Activated CD8-positive, alpha-beta T cell treated with anti-CD3 and anti-CD28 coated beads for 36 hours (primary cell): Measurements from ENCODE around the gene ZFP36L2. TPM values are rescaled to one million over a fixed set of nuclear protein-coding genes. Genes with fewer than 3 reads are reported as not detected.

Source experiments
- ATAC-seq: fragments of 200-7000 bp; cut with Tn5 transposase; one replicate; pipeline ENCODE4 v1.10.0; 2021; ENCODE audit warnings: mild to moderate bottlenecking, moderate library complexity
- CTCF ChIA-PET: fragments of 350-600 bp; sonication (Branson Sonifier 250); formaldehyde crosslinking; loops from one replicate; lab custom pipeline; 2021; ENCODE audit warnings: antibody characterized with exemption; lab: Charles Lee
- POLR2A ChIA-PET: fragments of 350-600 bp; sonication (Branson Sonifier 250); formaldehyde crosslinking; loops from one replicate; lab custom pipeline; 2021; ENCODE audit warnings: antibody characterized with exemption; lab: Charles Lee
- DNase-seq: peaks from one replicate; pipeline ENCODE4 v3.0.0-alpha.2; 2020
- H3K27ac Mint-ChIP-seq: one replicate; pipeline ENCODE4 v1.8.0; 2021; ENCODE audit warnings: mild to moderate bottlenecking, mixed read lengths
- H3K27me3 Mint-ChIP-seq: one replicate; pipeline ENCODE4 v1.8.0; 2021; ENCODE audit warnings: mixed read lengths
- H3K36me3 Mint-ChIP-seq: one replicate; pipeline ENCODE4 v1.8.0; 2021; ENCODE audit warnings: low read depth, mixed read lengths
- H3K4me1 Mint-ChIP-seq: one replicate; pipeline ENCODE4 v1.8.0; 2021; ENCODE audit warnings: low read depth, mixed read lengths
- H3K4me3 Mint-ChIP-seq: one replicate; pipeline ENCODE4 v1.8.0; 2021; ENCODE audit warnings: mild to moderate bottlenecking, moderate library complexity, mixed read lengths
- H3K9me3 Mint-ChIP-seq: one replicate; pipeline ENCODE4 v1.8.0; 2021; ENCODE audit warnings: mixed read lengths
- CTCF ChIP-seq: fragments of 200-600 bp; IDR thresholded peaks from one replicate; pipeline ENCODE4 v1.8.0; 2022; ENCODE audit warnings: antibody characterized with exemption, mild to moderate bottlenecking
- intact Hi-C: fragments of 100-400 bp; cut with micrococcal nuclease; formaldehyde crosslinking; loops from one replicate; pipeline ENCODE4 v1.10.0; 2022
- total RNA-seq, 2 experiments: library from RNA; stranded (reverse); gene quantifications; one replicate each; pipeline ENCODE4 v1.2.3, GENCODE V29; 2021

Gene ZFP36L2
- total RNA-seq, 2 experiments from 2014 or later: 102 to 106 TPM

- DNase-seq: peak; percentile 87
- ATAC-seq: no peak
- Mint-ChIP-seq H3K36me3 (peaks cover 53% of the 10 kb centered on the region), H3K27me3 (no peaks in the 10 kb centered on the region), H3K4me3 (peak overlapping the region; percentile 80), H3K4me1 (peaks cover 44% of the 10 kb centered on the region), H3K27ac (peak overlapping the region; percentile 95), H3K9me3 (no peaks in the 10 kb centered on the region)
- intact Hi-C loops: loop anchor here (10.0 kb wide), 1 partner anchor 247 kb away; no protein-coding TSS in a partner anchor
- ChIA-PET CTCF (interaction anchor here (0.7 to 19.3 kb wide), 14 partner anchors 7 to 411 kb away, joined by 3 to 647 read pairs (median 4); no protein-coding TSS in a partner anchor), POLR2A (interaction anchor here (0.6 to 14.1 kb wide), 10 partner anchors 21 to 411 kb away, joined by 3 to 549 read pairs (median 10); no protein-coding TSS in a partner anchor)
- no peak for TF ChIP-seq CTCF
These were observed 4.5 kb downstream of the ZFP36L2 start for GRCh38 chr2:43221763-43222474.

- DNase-seq (peak; percentile 56), ATAC-seq (no peak)
- intact Hi-C loops: loop anchor here (10.0 kb wide), 1 partner anchor 246 kb away; no protein-coding TSS in a partner anchor
- H3K4me3 Mint-ChIP-seq: peak overlapping the region; percentile 80
- no peaks in the 10 kb centered on the region for H3K27me3 Mint-ChIP-seq
- peaks cover 44% of the 10 kb centered on the region for H3K4me1 Mint-ChIP-seq
- H3K36me3 Mint-ChIP-seq: peaks cover 53% of the 10 kb centered on the region
- CTCF ChIA-PET: interaction anchor here (0.9 to 19.3 kb wide), 11 partner anchors 8 to 411 kb away, joined by 3 to 647 read pairs (median 4); no protein-coding TSS in a partner anchor
- no peaks in the 10 kb centered on the region for H3K9me3 Mint-ChIP-seq
- TF ChIP-seq CTCF: no peak
- POLR2A ChIA-PET: interaction anchor here (0.6 to 14.1 kb wide), 13 partner anchors 7 to 411 kb away, joined by 3 to 549 read pairs (median 11); partner anchors contain the start of gene ZFP36L2
- H3K27ac Mint-ChIP-seq: peak overlapping the region; percentile 95
These were observed 5.2 kb downstream of the ZFP36L2 start for GRCh38 chr2:43221124-43221762.

- no peak for ATAC-seq
- CTCF ChIA-PET: interaction anchor here (0.9 to 19.3 kb wide), 8 partner anchors 8 to 264 kb away, joined by 3 to 647 read pairs (median 6); no protein-coding TSS in a partner anchor
- Mint-ChIP-seq H3K4me3 (peak overlapping the region; percentile 80), H3K36me3 (peaks cover 52% of the 10 kb centered on the region), H3K27me3 (no peaks in the 10 kb centered on the region), H3K27ac (peak overlapping the region; percentile 95), H3K9me3 (no peaks in the 10 kb centered on the region), H3K4me1 (peaks cover 44% of the 10 kb centered on the region)
- POLR2A ChIA-PET: interaction anchor here (0.5 to 14.1 kb wide), 11 partner anchors 7 to 320 kb away, joined by 3 to 549 read pairs (median 11); partner anchors contain the start of gene ZFP36L2
- TF ChIP-seq CTCF: no peak
- DNase-seq: no peak
- intact Hi-C loops: loop anchor here (1.0 to 10.0 kb wide), 3 partner anchors 25 to 246 kb away; no protein-coding TSS in a partner anchor
These were observed 5.7 kb downstream of the ZFP36L2 start for GRCh38 chr2:43220760-43221123.

- peak; percentile 9 for ATAC-seq
These were observed 6.1 kb downstream of the ZFP36L2 start for GRCh38 chr2:43220229-43220751.

More at GRCh38 chr2:43220229-43220751, 6.1 kb downstream of the ZFP36L2 start:
- POLR2A ChIA-PET: interaction anchor here (0.5 to 14.1 kb wide), 14 partner anchors 8 to 320 kb away, joined by 3 to 549 read pairs (median 9); partner anchors contain the start of gene ZFP36L2
- peak overlapping the region; percentile 80 for H3K4me3 Mint-ChIP-seq
- H3K4me1 Mint-ChIP-seq: peaks cover 44% of the 10 kb centered on the region
- no peak for TF ChIP-seq CTCF
- H3K27ac Mint-ChIP-seq: peak overlapping the region; percentile 95
- H3K9me3 Mint-ChIP-seq: no peaks in the 10 kb centered on the region
- no peak for DNase-seq
- peaks cover 48% of the 10 kb centered on the region for H3K36me3 Mint-ChIP-seq
- intact Hi-C loops: loop anchor here (1.0 to 10.0 kb wide), 3 partner anchors 25 to 245 kb away; no protein-coding TSS in a partner anchor
- CTCF ChIA-PET: interaction anchor here (0.9 to 19.3 kb wide), 8 partner anchors 9 to 87 kb away, joined by 3 to 647 read pairs (median 8); no protein-coding TSS in a partner anchor
- no peaks in the 10 kb centered on the region for H3K27me3 Mint-ChIP-seq
